ENCODE results near the gene TENM4.

GRCh38 chr11:79192836-79193235 is 248.0 kb downstream of the TENM4 start:
- TF ChIP-seq HDGF (IDR thresholded peaks at IDR 0.05; ENCODE audit: borderline replicate concordance) (no peak), FOXM1 (IDR thresholded peaks at IDR 0.05; ENCODE audit: borderline replicate concordance) (no peak), L3MBTL2 (conservative IDR thresholded peaks at IDR 0.05) (no peak), NFRKB (IDR thresholded peaks at IDR 0.05) (no peak), FOXA1 (IDR thresholded peaks at IDR 0.05) (no peak), BHLHE40 (IDR thresholded peaks at IDR 0.05; ENCODE audit: borderline replicate concordance) (no peak), ARNT (IDR thresholded peaks at IDR 0.05) (no peak), SP1 (IDR thresholded peaks at IDR 0.05) (no peak), FOXK2 (IDR thresholded peaks at IDR 0.05) (no peak), ZNF384 (IDR thresholded peaks at IDR 0.05) (no peak)
- TF ChIP-seq, protein P1, sequence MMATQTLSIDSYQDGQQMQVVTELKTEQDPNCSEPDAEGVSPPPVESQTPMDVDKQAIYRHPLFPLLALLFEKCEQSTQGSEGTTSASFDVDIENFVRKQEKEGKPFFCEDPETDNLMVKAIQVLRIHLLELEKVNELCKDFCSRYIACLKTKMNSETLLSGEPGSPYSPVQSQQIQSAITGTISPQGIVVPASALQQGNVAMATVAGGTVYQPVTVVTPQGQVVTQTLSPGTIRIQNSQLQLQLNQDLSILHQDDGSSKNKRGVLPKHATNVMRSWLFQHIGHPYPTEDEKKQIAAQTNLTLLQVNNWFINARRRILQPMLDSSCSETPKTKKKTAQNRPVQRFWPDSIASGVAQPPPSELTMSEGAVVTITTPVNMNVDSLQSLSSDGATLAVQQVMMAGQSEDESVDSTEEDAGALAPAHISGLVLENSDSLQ (IDR thresholded peaks at IDR 0.05), result no peak

Measured in HEK293T (cell line).